Calu3 (cell line): ENCODE results near the gene CCNG2. TPM values are rescaled to one million over a fixed set of nuclear protein-coding genes. Genes with fewer than 3 reads are reported as not detected.

ENCODE experiments used
- BruUV-seq: library from RNA; stranded (reverse); fragments of 400-500 nt; replicated peaks from 2 replicates; lab custom pipeline; 2021; lab: Mats Ljungman, UMichigan
- CTCF ChIA-PET: fragments of 300-600 bp; sonication (Branson Sonifier 250); formaldehyde crosslinking; loops from one replicate; lab custom pipeline; 2022; ENCODE audit warnings: antibody characterized with exemption; lab: Charles Lee
- DNase-seq: peaks from one replicate; pipeline ENCODE4 v3.0.0; 2022
- H3K27ac Mint-ChIP-seq: one replicate; pipeline ENCODE4 v1.8.0; 2022; ENCODE audit warnings: mixed read lengths; ENCODE audit not compliant: unreplicated experiment
- H3K27me3 Mint-ChIP-seq: one replicate; pipeline ENCODE4 v1.8.0; 2022; ENCODE audit warnings: mixed read lengths; ENCODE audit not compliant: unreplicated experiment
- H3K36me3 Mint-ChIP-seq: one replicate; pipeline ENCODE4 v1.8.0; 2022; ENCODE audit warnings: mild to moderate bottlenecking, moderate library complexity, mixed read lengths; ENCODE audit not compliant: insufficient read depth, unreplicated experiment
- H3K4me1 Mint-ChIP-seq: one replicate; pipeline ENCODE4 v1.8.0; 2022; ENCODE audit warnings: mild to moderate bottlenecking, low read depth, mixed read lengths; ENCODE audit not compliant: unreplicated experiment
- H3K4me3 Mint-ChIP-seq: one replicate; pipeline ENCODE4 v1.8.0; 2022; ENCODE audit warnings: mild to moderate bottlenecking, low read depth, moderate library complexity, mixed read lengths; ENCODE audit not compliant: unreplicated experiment
- H3K9me3 Mint-ChIP-seq: one replicate; pipeline ENCODE4 v1.8.0; 2022; ENCODE audit warnings: low read depth, mixed read lengths; ENCODE audit not compliant: unreplicated experiment
- CTCF ChIP-seq: fragments of 200-600 bp; IDR thresholded peaks from one replicate; pipeline ENCODE4 v1.8.0; 2022; ENCODE audit warnings: antibody characterized with exemption; ENCODE audit not compliant: unreplicated experiment
- intact Hi-C: fragments of 100-400 bp; cut with micrococcal nuclease; formaldehyde crosslinking; loops from one replicate; pipeline ENCODE4 v1.10.0; 2022; ENCODE audit not compliant: unreplicated experiment
- total RNA-seq: library from RNA; stranded (reverse); gene quantifications from 2 replicates; pipeline ENCODE4 v1.2.3, GENCODE V29; 2022

CCNG2 gene
- total RNA-seq, 1 experiment from 2014 or later, result 25.2 TPM

GRCh38 chr4:77120886-77121508 lies 36.0 kb upstream of the CCNG2 start:
- no peak for DNase-seq

GRCh38 chr4:77121736-77122240 lies 35.2 kb upstream of the CCNG2 start:
- no peak for DNase-seq
- no peak for TF ChIP-seq CTCF
- no peak overlapping the region for H3K4me3 Mint-ChIP-seq
- CTCF ChIA-PET, result interaction anchor here (1.5 kb wide), 1 partner anchor 81 kb away, joined by 7 read pairs; no protein-coding TSS in a partner anchor
- no peaks in the 10 kb centered on the region for H3K27me3 Mint-ChIP-seq
- no TSS peak for BruUV-seq
- no peaks in the 10 kb centered on the region for H3K9me3 Mint-ChIP-seq
- H3K36me3 Mint-ChIP-seq, result no peaks in the 10 kb centered on the region
- no peaks in the 10 kb centered on the region for H3K4me1 Mint-ChIP-seq
- H3K27ac Mint-ChIP-seq, result no peak overlapping the region
- intact Hi-C loops, result no loop called here

More at GRCh38 chr4:77120886-77121508, 36.0 kb upstream of the CCNG2 start:
- no peak overlapping the region for H3K4me3 Mint-ChIP-seq
- H3K27ac Mint-ChIP-seq, result no peak overlapping the region
- no peaks in the 10 kb centered on the region for H3K4me1 Mint-ChIP-seq
- no peak for TF ChIP-seq CTCF
- CTCF ChIA-PET, result interaction anchor here (1.5 kb wide), 1 partner anchor 82 kb away, joined by 7 read pairs; no protein-coding TSS in a partner anchor
- no peaks in the 10 kb centered on the region for H3K36me3 Mint-ChIP-seq
- no peaks in the 10 kb centered on the region for H3K27me3 Mint-ChIP-seq
- intact Hi-C loops, result no loop called here
- BruUV-seq, result no TSS peak
- no peaks in the 10 kb centered on the region for H3K9me3 Mint-ChIP-seq

GRCh38 chr4:77122656-77123055 lies 34.4 kb upstream of the CCNG2 start:
- no peak overlapping the region for H3K27ac Mint-ChIP-seq
- no peaks in the 10 kb centered on the region for H3K9me3 Mint-ChIP-seq
- BruUV-seq, result no TSS peak
- H3K4me3 Mint-ChIP-seq, result no peak overlapping the region
- TF ChIP-seq CTCF, result no peak
- intact Hi-C loops, result no loop called here
- DNase-seq, result no peak
- no peaks in the 10 kb centered on the region for H3K36me3 Mint-ChIP-seq
- no peaks in the 10 kb centered on the region for H3K4me1 Mint-ChIP-seq
- CTCF ChIA-PET, result no interaction called here
- peaks cover 7% of the 10 kb centered on the region for H3K27me3 Mint-ChIP-seq

- DNase-seq, result no peak
- H3K36me3 Mint-ChIP-seq, result no peaks in the 10 kb centered on the region
- no peak overlapping the region for H3K27ac Mint-ChIP-seq
- BruUV-seq, result no TSS peak
- H3K27me3 Mint-ChIP-seq, result peaks cover 12% of the 10 kb centered on the region
- no peaks in the 10 kb centered on the region for H3K9me3 Mint-ChIP-seq
- no peaks in the 10 kb centered on the region for H3K4me1 Mint-ChIP-seq
- no peak for TF ChIP-seq CTCF
- CTCF ChIA-PET, result no interaction called here
- H3K4me3 Mint-ChIP-seq, result no peak overlapping the region
- intact Hi-C loops, result no loop called here
Observed at GRCh38 chr4:77123411-77123810, 33.6 kb upstream of the CCNG2 start.
